GM18505 (cell line): ENCODE results near the gene SGMS1.
A peak's percentile ranks its signal among the peaks of the same experiment; 100 is the strongest.
"Not testable (repeated sequence)": the region's sequence is repeated elsewhere in the genome, so short reads cannot be mapped to it uniquely, and the experiment has no call there.

Experiments
- ATAC-seq: cut with Tn5 transposase; IDR thresholded peaks from one replicate; pipeline ENCODE4 v1.9.1; 2021; ENCODE audit not compliant: unreplicated experiment
- POLR2A ChIP-seq: IDR thresholded peaks from 4 replicates; pipeline ENCODE4 v1.6.1; 2011; ENCODE audit warnings: borderline replicate concordance; ENCODE audit not compliant: insufficient read depth, insufficient read length; ENCODE audit errors: extremely low read depth

SGMS1 gene

DNA sequence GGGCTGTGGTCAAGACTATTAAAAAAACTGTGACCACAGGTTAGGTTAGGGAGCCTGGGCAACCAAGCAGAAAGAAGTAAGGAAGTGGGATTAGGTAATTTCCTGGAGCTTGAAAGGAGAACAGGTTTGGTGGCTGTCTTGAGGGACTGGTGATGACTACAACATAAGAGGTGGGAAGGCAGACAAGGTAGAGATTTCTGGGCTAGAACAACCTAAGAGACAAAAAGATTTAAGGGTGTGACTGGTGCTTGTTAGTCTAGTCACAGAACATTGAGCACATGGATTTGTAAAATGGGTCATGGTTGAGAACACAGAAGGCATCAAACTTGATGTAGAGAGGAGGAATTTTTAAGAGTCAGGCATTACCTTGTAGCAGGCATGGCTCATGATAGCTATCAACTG, 248.7 kb downstream of the SGMS1 start:
- no peak for ATAC-seq
- no peak for TF ChIP-seq POLR2A

DNA sequence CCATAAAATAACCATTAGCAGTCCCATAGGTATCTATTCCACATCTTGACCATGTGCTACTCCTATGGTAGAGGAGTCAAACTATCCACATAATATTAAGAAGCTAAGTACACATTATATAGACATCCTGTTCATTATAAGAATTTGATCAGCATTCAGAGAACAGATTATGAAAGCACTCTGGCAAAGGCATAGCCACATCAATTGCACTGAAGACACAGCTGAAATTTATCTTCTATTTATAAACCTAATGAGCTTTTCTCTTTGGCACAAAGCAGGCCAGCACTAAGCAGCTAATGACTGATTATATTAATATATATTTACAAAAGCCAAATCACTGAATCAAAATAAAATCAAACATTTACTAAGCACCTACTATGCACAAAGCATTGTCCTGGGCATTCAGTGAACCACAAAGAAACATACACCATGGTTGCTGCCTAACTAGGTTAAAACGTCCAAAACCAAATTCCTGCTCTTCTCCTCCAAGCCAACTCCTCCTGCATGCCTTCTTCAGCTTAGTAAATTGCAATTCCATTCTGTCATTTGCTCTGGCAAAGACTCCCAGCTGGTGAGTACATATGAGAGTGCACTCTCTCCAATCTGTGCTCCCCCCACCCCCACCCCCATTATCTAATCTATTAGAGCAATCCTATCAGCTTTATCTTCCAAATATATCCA, 249.8 kb downstream of the SGMS1 start:
- TF ChIP-seq POLR2A, result no peak
- ATAC-seq, result no peak

DNA sequence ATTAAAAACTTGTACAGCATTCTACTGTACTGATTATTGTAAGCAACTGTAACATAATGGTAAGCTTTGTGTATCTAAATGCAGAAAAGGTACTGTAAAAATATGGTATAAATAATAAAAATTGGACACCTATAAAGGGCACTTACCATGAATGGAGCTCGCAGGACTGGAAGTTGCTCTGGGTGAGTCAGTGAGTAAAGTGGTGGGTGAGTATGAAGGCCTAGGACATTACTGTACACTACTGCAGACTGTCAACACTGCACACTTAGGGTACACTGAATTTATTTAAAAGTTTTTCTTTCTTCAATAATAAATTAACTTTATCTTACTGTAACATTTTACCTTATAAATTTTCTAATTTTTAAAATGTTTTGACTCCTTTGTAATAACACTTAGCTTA, 253.8 kb downstream of the SGMS1 start:
- TF ChIP-seq POLR2A, result no peak
- no peak for ATAC-seq

GRCh38 chr10:50367732-50368131, 256.0 kb downstream of the SGMS1 start:
- ATAC-seq, result no peak
- TF ChIP-seq POLR2A, result no peak

- ATAC-seq, result not testable (repeated sequence)
Observed at GRCh38 chr10:50366421-50366820, 257.3 kb downstream of the SGMS1 start.

DNA sequence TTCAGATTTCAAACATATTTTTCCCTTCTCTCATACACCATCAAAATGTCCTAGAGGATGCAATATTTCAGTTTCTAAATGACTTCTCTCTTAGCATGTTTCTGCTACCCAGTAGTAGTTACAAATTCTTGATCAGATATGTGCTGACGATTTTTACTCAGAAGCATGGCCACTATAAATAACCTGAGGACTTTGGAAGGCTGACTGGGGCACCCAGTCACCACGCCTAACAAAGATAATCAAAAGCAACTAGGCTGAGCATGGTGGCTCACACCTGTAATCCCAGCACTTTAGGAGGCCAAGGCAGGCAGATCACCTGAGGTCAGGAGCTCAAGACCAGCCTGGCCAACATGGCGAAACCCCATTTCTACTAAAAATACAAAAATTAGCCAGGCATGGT, 259.0 kb downstream of the SGMS1 start:
- ATAC-seq, result not testable (repeated sequence)

DNA sequence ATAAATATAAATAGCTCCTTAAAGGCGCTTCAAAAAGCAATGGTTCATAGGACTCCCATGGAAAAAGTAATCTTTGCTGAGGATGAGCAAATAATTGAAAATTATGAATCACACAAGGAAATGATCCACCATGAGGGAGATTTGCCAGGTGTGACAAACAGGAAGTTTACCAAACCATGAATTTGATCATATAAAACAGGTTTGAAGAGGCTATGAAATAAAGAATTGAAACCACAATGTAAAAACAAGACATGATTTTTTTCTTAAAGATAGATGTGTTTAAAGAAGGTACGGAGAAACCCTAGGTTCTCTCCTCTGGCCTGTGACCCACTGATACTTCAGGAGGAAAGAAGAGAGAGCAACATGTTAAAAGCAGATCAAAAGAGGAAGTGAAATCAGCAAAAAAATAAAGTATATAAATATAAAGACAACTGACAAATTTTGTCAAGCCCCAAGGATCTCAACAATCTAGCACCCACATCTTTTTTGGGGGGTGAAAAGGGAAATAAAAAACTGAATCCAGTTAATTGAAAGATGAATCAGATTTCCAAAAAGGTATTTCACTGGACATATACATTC, 261.1 kb downstream of the SGMS1 start:
- no peak for TF ChIP-seq POLR2A
- peak; percentile 92 for ATAC-seq

DNA sequence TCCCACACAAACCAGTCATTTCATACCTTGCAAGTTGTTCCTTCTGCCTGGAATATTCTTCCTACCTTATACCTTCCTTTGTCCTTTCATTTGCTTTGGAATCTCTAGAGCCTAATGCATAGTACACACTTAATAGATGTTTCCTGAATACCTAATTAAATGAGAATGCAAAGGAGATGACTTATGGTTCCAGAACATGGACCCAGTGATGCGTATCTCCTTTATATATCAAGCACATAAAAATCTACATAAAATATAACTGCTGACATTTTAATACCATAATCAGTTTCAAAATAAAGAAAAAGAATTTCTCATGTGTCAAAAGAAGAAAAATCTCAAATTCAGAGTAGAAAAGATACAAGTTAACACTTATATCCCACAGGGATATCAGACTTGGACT, 261.8 kb downstream of the SGMS1 start:
- no peak for TF ChIP-seq POLR2A
- ATAC-seq, result no peak

- no peak for ATAC-seq
- no peak for TF ChIP-seq POLR2A
Observed at GRCh38 chr10:50360077-50360850, 263.5 kb downstream of the SGMS1 start.

DNA sequence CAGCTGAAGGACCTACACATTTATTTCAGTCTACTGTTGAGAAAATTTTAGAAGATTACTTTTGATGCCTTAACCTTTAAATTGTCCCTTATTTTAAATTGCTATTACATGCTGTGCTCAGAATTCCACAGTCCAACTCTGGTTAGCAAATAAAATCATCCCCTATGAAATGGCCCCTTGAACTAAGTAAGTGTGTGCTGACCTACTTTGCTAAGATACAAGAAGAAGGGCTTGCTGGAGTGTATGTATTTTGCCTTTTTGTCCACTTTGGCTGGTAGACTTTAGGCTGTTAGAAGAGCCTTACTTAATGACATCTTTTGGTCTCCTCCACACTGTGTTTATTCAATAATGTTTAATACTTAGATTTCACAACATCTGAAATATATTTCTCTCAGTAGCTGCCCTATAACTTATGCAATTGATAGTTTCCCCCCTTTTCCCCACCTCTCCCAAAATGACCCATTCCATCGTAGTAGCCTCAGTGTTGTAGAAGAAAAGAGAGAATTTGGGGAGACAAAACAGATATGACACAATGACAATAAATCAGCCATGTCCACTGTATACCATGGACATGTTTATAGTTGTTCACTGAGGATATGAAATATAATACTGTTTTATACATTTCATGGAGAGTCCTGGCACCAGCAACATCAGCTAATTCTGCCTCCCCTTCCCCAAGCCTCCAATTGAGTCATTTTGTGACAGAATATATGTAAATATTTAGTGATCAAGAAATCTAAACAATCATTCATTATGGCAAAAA, 264.6 kb downstream of the SGMS1 start:
- no peak for TF ChIP-seq POLR2A
- no peak for ATAC-seq

DNA sequence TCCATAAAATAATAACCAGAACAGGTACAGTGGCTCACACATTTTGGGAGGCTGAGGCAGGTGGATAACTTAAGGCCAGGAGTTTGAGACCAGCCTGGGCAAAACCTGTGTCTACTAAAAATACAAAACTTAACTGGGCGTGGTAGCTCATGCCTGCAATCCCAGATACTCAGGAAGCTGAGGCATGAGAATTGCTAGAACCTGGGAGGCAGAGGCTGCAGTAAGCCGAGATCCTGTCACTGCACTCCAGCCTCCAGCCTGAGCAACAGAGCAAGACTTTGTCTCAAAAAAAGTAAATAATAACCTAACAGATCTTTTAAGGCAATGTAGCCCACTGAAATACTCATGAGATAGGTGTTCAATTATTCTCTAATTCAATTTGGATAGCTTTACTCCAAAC, 265.3 kb downstream of the SGMS1 start:
- no peak for ATAC-seq
- no peak for TF ChIP-seq POLR2A

- ATAC-seq, result not testable (repeated sequence)
Observed at GRCh38 chr10:50356481-50356832, 267.3 kb downstream of the SGMS1 start.

GRCh38 chr10:50355693-50356480, 267.9 kb downstream of the SGMS1 start:
- not testable (repeated sequence) for ATAC-seq

DNA sequence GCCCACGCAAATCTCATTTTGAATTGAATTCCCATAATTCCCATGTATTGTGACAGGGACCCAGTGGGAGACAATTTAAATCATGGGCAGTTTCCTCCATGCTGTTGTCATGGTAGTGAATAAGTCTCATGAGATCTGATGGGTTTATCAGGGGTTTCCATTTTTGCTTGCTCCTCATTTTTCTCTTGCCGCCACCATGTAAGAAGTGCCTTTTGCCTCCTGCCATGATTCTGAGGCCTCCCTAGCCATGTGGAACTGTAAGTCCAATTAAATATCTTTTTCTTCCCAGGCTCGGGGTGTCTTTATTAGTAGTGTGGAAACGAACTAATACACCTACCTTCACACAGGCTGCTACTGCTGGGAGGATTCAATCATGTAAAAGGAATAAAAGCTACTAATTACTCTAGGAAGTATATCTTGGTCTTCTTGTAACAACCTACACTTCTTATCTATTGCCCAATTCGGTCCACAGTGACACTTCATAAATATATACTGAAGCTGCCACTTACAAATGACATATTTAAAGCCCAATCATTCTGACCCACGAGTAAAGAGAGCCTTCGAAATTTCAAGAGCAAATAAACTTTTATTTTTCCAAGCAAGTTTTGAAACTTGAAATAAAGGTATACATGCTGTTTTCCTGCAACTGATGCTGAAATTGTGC, 272.1 kb downstream of the SGMS1 start:
- no peak for TF ChIP-seq POLR2A
- ATAC-seq, result no peak
